Inflammatory macrophage treated with lipopolysaccharide for 4 hours (primary cell): Measurements from ENCODE around the gene ZNF385B.
A peak's percentile ranks its signal among the peaks of the same experiment; 100 is the strongest.

Source experiments
- DNase-seq: peaks from one replicate; pipeline ENCODE4 v3.0.0-alpha.2; 2020

ZNF385B gene

GRCh38 chr2:179429597-179429996 is 431.8 kb downstream of the ZNF385B start:
- DNase-seq, result no peak

- DNase-seq, result no peak
Measured at GRCh38 chr2:179429060-179429471, 432.3 kb downstream of the ZNF385B start.

DNA sequence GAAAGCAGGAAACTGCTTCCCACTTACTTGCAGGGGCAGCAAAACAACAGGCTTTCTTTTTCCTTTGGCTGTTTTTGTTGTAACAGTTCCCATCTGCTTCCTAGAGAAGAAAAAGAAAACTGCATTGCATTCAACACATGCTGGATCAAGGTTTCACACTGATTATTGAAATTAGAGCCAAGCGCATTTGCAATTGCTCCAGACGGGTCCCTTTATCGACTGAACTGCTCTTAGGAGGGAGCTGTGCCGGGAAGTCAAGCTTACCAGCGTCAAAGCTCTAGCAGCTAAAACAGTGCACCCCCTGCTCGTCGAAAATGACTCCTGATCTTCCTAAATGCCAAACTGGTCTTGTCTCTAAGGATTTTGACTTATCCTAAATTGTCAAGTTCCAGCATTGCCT is 432.8 kb downstream of the ZNF385B start:
- DNase-seq, result no peak

DNA sequence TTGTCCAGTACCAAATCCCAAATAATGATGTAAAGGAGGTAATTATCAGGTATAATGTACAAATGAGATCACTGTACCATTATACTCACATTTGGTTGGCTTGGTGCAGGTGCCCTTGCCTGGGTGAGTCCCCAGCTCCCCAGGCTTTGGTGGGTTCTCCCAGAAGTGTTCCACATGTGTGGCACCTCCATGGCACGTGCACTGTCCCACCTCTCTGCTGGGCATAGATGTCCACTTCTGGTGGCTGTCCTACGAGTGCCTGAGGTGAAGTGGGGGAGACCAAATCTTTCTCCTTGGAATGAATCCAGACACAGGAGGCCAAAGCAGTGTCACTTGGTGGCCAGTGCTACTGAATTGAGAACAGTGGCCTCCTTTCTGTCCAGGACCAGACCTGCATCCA is 434.3 kb downstream of the ZNF385B start:
- no peak for DNase-seq

DNA sequence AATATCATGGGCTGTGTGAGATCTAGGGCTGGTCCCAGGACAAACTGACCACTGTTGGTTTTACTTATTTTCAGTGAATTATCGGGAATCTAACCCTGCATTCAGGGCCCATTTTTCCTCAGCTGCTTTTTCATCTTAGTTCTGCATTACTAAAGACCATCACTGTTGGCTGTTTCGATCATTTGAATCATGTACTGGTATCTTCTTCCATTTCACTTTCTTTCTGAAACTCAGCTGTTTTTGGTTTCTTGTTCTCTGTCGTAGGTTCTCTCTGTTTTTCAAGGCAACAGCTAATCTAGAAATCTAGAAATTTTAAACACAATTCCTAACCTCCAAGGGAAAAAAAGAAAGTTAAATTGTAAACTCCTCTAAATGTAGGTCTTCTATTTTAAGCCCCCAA is 436.8 kb downstream of the ZNF385B start:
- DNase-seq, result no peak

- DNase-seq, result peak; percentile 69
Measured at GRCh38 chr2:179422037-179422643, 439.3 kb downstream of the ZNF385B start.

DNA sequence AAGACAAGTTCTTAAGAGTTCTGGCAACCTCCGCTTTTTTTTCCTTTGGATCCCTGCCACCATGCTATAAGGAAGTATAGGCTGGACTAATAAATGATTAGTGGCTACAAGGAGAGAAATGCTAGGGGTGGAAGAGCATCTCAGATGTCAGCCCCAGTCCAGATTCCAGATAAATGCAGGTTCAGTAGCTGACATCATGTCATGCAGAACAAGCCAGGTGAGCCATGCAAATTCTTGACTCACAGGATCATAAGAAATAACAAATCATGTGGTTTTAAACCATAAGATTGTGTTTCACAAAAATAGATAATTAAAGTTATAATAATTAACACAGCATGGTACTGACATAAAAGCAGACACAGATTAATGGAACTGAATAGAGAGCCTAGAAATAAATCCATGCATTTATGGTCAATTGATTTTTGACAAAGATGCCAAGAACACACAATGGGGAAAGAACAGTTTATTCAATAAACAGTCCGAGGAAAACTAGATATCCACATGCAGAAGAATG is 443.9 kb downstream of the ZNF385B start:
- DNase-seq, result no peak

- no peak for DNase-seq
Measured at GRCh38 chr2:179412112-179412511, 449.3 kb downstream of the ZNF385B start.

- peak; percentile 63 for DNase-seq
Measured at GRCh38 chr2:179410552-179411356, 450.7 kb downstream of the ZNF385B start.

DNA sequence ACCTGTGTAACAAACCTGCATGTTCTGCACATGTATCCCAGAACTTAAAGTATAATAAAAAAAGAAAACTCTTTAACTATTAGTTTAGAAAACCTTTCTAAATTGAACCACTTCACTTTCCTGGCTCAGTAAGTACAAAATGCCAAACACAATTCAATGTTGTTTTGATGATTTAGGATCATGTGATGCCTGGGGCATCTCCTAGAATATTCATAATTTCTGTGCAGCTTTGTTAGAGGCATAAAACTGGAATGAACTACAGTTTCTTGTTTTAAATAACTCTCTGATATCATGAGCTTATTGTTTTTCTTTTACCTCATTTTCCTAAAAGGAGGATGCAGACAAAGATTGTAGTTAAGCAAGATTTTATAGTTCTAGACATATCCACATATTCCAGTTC is 457.8 kb downstream of the ZNF385B start:
- no peak for DNase-seq

DNA sequence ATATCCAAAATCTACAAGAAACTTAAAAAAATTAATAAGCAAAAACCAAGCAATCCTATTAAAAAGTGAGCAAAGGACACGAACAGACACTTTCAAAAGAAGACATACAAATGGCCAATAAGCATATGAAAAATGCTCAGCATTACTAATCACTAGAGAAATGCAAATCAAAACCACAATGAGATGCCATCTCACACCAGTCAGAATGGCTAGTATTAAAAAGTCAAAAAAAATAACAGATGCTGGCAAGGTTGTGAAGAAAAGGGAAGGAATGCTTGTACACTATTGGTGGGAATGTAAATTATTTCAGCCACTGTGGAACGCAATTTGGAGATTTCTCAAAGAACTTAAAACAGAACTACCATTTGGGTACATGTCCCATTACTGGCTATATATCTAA is 467.9 kb downstream of the ZNF385B start:
- DNase-seq, result no peak
